Left ventricle myocardium inferior (tissue), 1 donor: Measurements from ENCODE around the gene RGS7. TPM values are rescaled to one million over a fixed set of nuclear protein-coding genes. Genes with fewer than 3 reads are reported as not detected.

ENCODE experiments used
- DNase-seq: peaks from one replicate; pipeline ENCODE4 v3.0.0-alpha.2; 2020
- H3K27ac ChIP-seq: fragments of 200-600 bp; replicated peaks from 2 replicates; pipeline ENCODE4 v1.8.0; 2021
- H3K27me3 ChIP-seq: fragments of 200-600 bp; 2 replicates; pipeline ENCODE4 v1.8.0; 2021; ENCODE audit warnings: low read depth
- H3K36me3 ChIP-seq: fragments of 200-600 bp; 2 replicates; pipeline ENCODE4 v1.8.0; 2021
- H3K4me1 ChIP-seq: fragments of 200-600 bp; 2 replicates; pipeline ENCODE4 v1.8.0; 2021
- H3K4me3 ChIP-seq: fragments of 200-600 bp; 2 replicates; pipeline ENCODE4 v1.8.0; 2021; ENCODE audit warnings: mild to moderate bottlenecking, moderate library complexity
- H3K9me3 ChIP-seq: fragments of 200-600 bp; replicated peaks from 2 replicates; pipeline ENCODE4 v1.8.0; 2021
- intact Hi-C: fragments of 100-400 bp; cut with micrococcal nuclease; formaldehyde crosslinking; loops from one replicate; pipeline ENCODE4 v1.11.0; 2022
- total RNA-seq: library from RNA; stranded (reverse); fragmentation: NEBNext Ultra II Directional; extraction: Animal tissue kit (Norgen Biotek cat#: 25700); gene quantifications from one replicate; pipeline ENCODE4 v1.2.1, GENCODE V29; 2021
- TF ChIP-seq, protein P1 (sequence below): fragments of 200-600 bp; IDR thresholded peaks from 2 replicates; pipeline ENCODE4 v1.8.0; 2021; ENCODE audit warnings: antibody characterized with exemption, mild to moderate bottlenecking, borderline replicate concordance
- donor health status: DM: no; HTN: yes; CAD: no; lungs with severe emphysema.

RGS7 gene
- total RNA-seq, 1 donor from 2014 or later: not detected

DNA sequence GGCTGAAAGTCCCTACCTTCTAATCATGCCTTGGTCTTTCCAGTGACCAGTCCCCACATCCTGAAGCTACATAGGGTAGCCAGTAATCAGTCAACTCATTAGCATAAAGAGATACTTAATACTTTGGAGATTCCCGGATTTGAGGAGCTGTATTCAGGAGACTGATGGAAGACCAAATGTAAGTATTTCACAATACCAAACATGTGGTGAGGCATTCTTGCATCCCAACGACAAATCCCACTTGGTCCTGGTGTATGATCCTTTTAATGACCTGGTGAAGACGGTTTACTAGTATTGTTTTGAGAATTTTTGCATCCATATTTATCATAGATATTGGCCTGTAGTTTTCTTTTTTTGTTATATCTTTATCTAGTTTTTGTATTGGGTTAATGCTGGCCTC is 40.6 kb downstream of the RGS7 start:
- Histone ChIP-seq H3K27me3 (no peaks in the 10 kb centered on the region), H3K36me3 (no peaks in the 10 kb centered on the region), H3K9me3 (no peaks in the 10 kb centered on the region), H3K4me3 (no peak overlapping the region), H3K4me1 (no peaks in the 10 kb centered on the region), H3K27ac (no peak overlapping the region)
- DNase-seq: no peak
- TF ChIP-seq, protein P1, sequence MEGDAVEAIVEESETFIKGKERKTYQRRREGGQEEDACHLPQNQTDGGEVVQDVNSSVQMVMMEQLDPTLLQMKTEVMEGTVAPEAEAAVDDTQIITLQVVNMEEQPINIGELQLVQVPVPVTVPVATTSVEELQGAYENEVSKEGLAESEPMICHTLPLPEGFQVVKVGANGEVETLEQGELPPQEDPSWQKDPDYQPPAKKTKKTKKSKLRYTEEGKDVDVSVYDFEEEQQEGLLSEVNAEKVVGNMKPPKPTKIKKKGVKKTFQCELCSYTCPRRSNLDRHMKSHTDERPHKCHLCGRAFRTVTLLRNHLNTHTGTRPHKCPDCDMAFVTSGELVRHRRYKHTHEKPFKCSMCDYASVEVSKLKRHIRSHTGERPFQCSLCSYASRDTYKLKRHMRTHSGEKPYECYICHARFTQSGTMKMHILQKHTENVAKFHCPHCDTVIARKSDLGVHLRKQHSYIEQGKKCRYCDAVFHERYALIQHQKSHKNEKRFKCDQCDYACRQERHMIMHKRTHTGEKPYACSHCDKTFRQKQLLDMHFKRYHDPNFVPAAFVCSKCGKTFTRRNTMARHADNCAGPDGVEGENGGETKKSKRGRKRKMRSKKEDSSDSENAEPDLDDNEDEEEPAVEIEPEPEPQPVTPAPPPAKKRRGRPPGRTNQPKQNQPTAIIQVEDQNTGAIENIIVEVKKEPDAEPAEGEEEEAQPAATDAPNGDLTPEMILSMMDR: no peak
- intact Hi-C loops: no loop called here

DNA sequence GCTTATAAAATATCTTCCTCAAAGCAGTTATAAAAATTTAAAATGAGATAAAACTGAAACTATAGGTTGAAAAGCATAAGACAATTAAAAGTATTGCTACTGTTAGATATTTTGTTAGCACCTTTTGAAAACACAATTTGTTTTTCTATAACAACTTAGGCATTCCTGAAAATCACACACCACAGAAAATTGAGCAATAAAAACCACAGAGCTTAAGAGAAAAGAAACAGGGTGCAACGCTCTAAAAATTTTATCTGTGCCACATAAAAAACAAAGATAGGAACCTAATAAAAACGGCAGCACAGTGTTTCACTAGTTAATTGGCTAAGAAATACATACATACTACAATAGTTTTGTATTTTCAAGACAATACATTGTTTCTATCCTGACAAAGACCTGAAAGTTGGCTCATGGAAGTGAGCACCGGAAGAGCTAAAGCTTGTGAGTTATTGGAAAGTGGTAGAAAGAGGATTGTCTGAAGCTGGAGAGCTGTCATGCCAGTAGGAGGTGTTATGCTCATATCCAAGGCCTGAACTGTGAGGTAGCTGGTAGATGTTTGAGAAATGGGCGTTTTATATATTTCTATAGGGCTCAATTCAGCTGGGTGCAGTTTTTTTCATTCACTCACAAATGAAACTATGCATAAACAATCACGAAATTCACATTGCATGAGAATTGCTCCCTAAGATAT is 45.8 kb downstream of the RGS7 start:
- intact Hi-C loops: no loop called here
- Histone ChIP-seq H3K27me3 (no peaks in the 10 kb centered on the region), H3K4me1 (no peaks in the 10 kb centered on the region), H3K9me3 (no peaks in the 10 kb centered on the region), H3K36me3 (no peaks in the 10 kb centered on the region), H3K4me3 (no peak overlapping the region), H3K27ac (no peak overlapping the region)
- DNase-seq: no peak
- TF ChIP-seq, protein P1: no peak

DNA sequence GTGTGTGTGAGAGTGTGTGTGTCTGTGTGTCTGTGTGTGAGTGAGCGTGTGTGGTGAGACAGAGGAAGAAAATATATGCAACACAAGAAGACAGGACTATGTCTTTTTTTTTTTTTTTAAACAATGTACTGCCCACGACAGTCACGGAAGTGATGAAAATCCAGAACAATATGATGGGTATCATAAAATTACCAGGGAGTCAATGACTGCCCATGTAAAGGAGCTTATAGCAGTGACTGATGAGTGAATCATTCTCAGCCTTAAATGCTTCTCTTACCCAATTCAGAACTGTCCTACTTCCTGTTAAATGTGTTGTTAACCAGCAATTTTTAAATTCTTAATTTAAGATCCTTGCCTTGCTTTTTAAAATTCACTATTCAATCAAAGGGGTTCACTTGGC is 46.6 kb downstream of the RGS7 start:
- H3K4me3 ChIP-seq: no peak overlapping the region
- no peak overlapping the region for H3K27ac ChIP-seq
- intact Hi-C loops: no loop called here
- no peaks in the 10 kb centered on the region for H3K4me1 ChIP-seq
- peaks cover 4% of the 10 kb centered on the region for H3K9me3 ChIP-seq
- H3K36me3 ChIP-seq: no peaks in the 10 kb centered on the region
- DNase-seq: no peak
- no peaks in the 10 kb centered on the region for H3K27me3 ChIP-seq
- TF ChIP-seq, protein P1: no peak

DNA sequence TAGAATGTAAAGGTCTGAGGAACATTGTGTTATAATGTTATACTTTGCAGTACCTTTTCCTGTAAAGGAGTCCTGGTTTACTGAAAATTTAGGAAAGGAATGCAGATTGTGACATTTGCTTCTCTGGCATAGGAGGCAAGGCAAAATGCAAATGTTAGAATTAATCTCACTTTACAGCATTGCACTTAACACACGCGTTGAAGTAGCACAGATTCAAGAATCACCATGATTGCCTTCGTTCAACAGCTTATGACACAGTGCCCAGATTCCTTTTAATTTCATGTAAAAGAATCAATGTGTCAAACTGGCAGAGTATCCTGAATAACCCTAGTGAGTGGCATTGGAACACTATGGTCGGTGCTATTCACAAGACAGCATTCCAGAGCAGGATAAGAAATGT is 47.4 kb downstream of the RGS7 start:
- Histone ChIP-seq H3K4me1 (no peaks in the 10 kb centered on the region), H3K9me3 (peaks cover 11% of the 10 kb centered on the region), H3K36me3 (no peaks in the 10 kb centered on the region), H3K27me3 (no peaks in the 10 kb centered on the region), H3K27ac (no peak overlapping the region), H3K4me3 (no peak overlapping the region)
- TF ChIP-seq, protein P1: no peak
- intact Hi-C loops: no loop called here
- no peak for DNase-seq

DNA sequence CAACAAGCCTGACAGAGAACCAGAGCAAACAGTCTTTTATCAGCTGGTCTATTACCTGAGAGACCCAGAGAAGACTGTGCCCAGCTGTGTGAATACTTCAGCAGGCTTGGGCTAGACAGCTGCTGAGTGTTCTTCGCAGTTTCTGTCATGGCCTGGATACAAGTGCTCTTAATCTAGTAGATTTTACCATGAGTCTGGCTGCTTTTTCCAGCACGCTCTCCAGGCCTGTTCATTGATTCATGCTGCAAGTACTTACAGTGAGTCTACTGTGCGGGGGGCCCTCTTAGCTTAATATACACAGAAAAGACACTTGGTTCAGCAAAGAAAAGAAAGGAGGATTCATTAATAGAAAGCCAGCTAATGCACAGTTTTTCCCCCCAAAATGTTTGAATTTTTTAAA is 48.5 kb downstream of the RGS7 start:
- no peaks in the 10 kb centered on the region for H3K36me3 ChIP-seq

More for the DNA sequence above, 48.5 kb downstream of the RGS7 start:
- Histone ChIP-seq H3K4me1 (no peaks in the 10 kb centered on the region), H3K27me3 (no peaks in the 10 kb centered on the region), H3K9me3 (peaks cover 23% of the 10 kb centered on the region), H3K4me3 (no peak overlapping the region), H3K27ac (no peak overlapping the region)
- no peak for DNase-seq
- TF ChIP-seq, protein P1: no peak
- intact Hi-C loops: no loop called here
